ENCODE measurements around the gene ALDH18A1.
"Not testable (repeated sequence)": the region's sequence is repeated elsewhere in the genome, so short reads cannot be mapped to it uniquely, and the experiment has no call there.

ALDH18A1 gene

DNA sequence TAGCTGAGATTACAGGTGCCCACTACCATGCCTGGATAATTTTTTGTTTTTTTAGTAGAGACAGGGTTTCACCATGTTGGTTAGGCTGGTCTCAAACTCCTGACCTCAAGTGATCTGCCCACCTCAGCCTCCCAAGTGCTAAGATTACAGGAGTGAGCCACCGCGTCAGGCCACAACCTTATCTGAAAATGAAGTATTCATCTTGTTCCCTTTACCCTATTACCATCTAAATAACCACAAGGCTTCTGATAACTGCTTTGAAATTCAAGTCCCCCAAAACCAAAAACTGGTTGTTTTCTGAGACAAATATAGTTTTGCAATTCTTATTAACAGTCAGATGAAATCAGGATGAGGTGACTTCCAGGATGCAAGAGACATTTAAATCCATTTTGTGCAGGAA, 34.8 kb upstream of the ALDH18A1 start:
- TF ChIP-seq, protein P1, sequence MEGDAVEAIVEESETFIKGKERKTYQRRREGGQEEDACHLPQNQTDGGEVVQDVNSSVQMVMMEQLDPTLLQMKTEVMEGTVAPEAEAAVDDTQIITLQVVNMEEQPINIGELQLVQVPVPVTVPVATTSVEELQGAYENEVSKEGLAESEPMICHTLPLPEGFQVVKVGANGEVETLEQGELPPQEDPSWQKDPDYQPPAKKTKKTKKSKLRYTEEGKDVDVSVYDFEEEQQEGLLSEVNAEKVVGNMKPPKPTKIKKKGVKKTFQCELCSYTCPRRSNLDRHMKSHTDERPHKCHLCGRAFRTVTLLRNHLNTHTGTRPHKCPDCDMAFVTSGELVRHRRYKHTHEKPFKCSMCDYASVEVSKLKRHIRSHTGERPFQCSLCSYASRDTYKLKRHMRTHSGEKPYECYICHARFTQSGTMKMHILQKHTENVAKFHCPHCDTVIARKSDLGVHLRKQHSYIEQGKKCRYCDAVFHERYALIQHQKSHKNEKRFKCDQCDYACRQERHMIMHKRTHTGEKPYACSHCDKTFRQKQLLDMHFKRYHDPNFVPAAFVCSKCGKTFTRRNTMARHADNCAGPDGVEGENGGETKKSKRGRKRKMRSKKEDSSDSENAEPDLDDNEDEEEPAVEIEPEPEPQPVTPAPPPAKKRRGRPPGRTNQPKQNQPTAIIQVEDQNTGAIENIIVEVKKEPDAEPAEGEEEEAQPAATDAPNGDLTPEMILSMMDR (IDR thresholded peaks at IDR 0.05; ENCODE audit: extremely low read depth, missing control alignments), result no peak
- no peak for DNase-seq (ENCODE audit: low spot score)

DNA sequence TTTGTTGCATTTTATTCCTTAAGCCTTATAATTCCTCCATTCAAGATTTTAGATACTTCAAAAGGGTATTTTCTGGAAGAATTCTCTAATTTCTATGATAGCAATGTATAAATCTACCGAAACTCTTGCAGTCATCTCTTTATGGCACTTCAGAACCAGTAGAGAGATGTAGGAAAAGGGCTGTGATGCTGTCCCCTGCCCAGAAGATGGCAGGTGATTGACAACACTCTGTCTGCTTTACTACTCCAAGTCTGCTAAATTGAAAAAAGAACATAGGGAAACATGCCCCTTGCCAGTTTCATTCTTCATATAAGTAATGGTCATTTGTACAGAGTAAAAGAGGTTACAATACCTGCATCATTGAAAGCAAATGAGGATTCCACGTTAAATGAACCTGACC, 32.1 kb upstream of the ALDH18A1 start:
- no peak for DNase-seq (ENCODE audit: low spot score)
- TF ChIP-seq, protein P1 (IDR thresholded peaks at IDR 0.05; ENCODE audit: extremely low read depth, missing control alignments), result no peak

DNA sequence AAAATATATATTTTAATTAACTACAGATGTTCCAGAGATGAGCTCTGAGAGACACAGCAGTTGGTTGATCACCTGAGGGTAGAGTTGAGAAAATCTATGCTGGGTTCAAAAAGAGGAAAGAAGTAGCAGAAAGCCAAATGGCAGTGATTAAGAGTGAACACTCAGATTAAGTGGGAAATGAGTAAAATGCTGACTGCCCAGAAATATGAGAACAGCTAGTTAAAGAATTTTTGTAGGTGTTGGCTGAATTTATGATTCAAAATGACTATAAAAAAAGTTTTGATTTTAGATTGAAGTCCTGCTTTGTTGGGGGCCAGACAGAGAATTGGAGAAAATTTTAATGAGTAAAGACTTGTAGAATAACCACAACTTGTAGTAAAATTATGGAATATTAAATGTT, 27.5 kb upstream of the ALDH18A1 start:
- no peak for DNase-seq (ENCODE audit: low spot score)
- TF ChIP-seq, protein P1 (IDR thresholded peaks at IDR 0.05; ENCODE audit: extremely low read depth, missing control alignments), result no peak

DNA sequence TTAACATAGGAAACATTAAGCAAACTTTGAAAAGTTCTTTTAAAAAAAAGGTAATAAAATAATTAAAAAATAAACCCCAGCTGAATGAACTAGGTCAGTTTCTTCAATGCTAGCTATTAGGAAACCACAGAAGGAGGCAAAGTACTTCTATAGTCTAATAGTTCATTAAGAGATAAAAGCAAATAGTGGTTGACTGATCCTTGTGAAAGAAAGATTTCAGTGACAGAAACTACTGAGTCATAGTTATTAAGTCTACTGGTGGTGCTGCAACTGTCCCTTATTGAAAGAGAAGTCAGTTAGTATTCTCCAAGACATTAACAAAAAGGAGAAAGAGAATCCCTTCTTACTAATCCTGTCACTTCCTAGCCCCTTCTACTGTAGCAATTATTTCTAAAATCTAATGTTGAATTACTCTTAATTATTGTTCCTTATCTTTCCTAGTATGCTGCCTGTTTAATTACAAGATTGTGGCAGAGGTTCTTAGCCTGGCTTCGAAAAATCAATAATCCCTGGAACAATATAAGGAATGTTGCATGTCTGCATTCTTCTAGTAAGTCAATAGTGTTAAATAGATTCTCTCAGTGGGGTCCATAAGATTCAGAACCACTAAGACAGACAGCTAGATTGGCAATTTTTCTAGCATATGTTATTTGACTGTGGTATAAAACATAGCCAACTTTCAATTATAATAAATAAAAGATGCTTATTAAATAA, 19.0 kb upstream of the ALDH18A1 start:
- DNase-seq (ENCODE audit: low spot score), result no peak
- TF ChIP-seq, protein P1 (IDR thresholded peaks at IDR 0.05; ENCODE audit: extremely low read depth, missing control alignments), result no peak

DNA sequence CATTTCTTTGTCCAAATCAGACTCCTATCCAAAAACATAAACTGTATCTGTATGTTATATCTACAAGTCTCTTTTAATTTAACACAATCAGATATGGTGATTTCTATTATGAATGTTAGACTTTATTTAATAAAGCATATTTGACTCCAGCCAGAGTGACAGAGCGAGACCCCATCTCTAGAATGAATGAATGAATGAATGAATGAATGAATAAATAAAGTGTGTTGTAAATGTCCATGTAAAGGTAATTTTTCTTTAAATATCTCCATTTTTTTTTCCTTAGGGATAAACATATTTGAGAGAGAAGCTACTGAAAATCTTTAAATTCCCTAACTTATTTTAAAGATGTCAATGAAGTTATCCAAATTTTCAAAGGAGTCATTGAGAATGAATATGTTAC, 18.1 kb upstream of the ALDH18A1 start:
- no peak for DNase-seq (ENCODE audit: low spot score)
- TF ChIP-seq, protein P1 (IDR thresholded peaks at IDR 0.05; ENCODE audit: extremely low read depth, missing control alignments), result no peak

DNA sequence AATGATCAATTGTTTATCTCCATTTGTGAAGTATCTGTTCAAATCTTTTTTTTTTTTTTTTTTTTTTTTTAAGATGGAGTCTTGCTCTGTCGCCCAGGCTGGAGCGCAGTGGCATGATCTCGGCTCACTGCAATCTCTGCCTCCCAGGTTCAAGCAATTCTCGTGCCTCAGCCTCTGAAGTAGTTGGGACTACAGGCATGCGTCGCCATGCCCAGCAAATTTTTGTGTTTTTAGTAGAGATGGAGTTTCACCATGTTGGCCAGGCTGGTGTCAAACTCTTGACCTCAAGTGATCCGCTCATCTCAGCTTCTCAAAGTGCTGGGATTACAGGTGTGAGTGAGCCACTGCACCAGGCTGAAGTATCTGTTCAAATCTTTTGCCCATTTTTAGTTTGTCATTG, 16.1 kb upstream of the ALDH18A1 start:
- not testable (repeated sequence) for DNase-seq (ENCODE audit: low spot score)

DNA sequence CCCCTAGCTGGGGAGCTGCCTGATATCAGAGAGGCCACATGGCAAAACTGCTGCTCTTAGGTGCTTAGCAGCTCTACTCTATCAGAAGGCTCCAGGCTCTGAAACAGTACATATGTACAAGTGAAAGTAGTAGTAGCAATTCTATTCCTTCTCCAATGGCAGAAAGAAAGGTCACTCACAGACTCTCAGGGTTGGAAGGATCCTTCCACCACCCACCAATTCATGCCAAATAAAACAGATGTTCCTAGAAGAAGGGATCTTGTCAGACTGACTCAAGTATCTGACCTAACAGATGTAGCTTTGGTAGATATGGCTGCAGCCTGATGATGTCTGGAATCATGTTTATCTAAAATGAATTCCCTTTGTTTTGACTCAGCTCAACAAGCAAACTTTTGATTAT, 8.0 kb upstream of the ALDH18A1 start:
- TF ChIP-seq, protein P1 (IDR thresholded peaks at IDR 0.05; ENCODE audit: extremely low read depth, missing control alignments), result no peak
- no peak for DNase-seq (ENCODE audit: low spot score)

DNA sequence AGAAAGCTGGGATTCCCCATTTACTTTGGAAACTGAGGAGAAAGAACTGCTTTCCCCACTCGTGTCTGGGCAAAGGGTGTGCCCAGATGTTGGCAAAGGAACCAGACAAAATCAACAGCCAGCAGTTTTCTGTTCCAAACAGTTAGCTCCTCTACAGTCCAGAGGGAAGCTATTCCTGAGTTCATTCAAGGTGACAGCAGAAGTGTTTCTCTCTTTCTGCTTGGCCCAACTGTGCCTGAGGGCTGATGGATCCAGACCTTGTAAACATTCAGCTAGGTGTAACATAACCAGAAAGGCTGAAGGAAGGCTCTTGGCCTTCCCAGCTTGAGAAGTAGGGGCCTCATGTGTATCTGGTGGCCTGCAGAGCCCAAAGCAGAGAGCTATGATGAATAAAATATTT, 7.0 kb upstream of the ALDH18A1 start:
- DNase-seq (ENCODE audit: low spot score), result no peak
- TF ChIP-seq, protein P1 (IDR thresholded peaks at IDR 0.05; ENCODE audit: extremely low read depth, missing control alignments), result no peak

All from GM20000 (cell line).